HG03575 (cell line): ENCODE data around the gene SORT1.
"Not testable (repeated sequence)": the region's sequence is repeated elsewhere in the genome, so short reads cannot be mapped to it uniquely, and the experiment has no call there.

ENCODE experiments used
- ATAC-seq: cut with Tn5 transposase; IDR thresholded peaks from one replicate; pipeline ENCODE4 v1.9.1; 2021; ENCODE audit not compliant: unreplicated experiment, insufficient number of reproducible peaks, low FRiP score; ENCODE audit errors: extremely low read depth

SORT1 gene

GRCh38 chr1:109385417-109385816 is 12.3 kb downstream of the SORT1 start:
- ATAC-seq = no peak

- ATAC-seq = no peak
Measured at GRCh38 chr1:109383854-109384253, 13.9 kb downstream of the SORT1 start.

GRCh38 chr1:109383087-109383779 is 14.5 kb downstream of the SORT1 start:
- ATAC-seq = no peak

GRCh38 chr1:109381573-109381972 is 16.1 kb downstream of the SORT1 start:
- no peak for ATAC-seq

- ATAC-seq = no peak
Measured at GRCh38 chr1:109379907-109380306, 17.8 kb downstream of the SORT1 start.

- ATAC-seq = no peak
Measured at GRCh38 chr1:109379422-109379821, 18.3 kb downstream of the SORT1 start.

- no peak for ATAC-seq
Measured at GRCh38 chr1:109377698-109378097, 20.0 kb downstream of the SORT1 start.

- not testable (repeated sequence) for ATAC-seq
Measured at GRCh38 chr1:109373696-109374095, 24.0 kb downstream of the SORT1 start.

- ATAC-seq = no peak
Measured at GRCh38 chr1:109373126-109373525, 24.6 kb downstream of the SORT1 start.

GRCh38 chr1:109372281-109372680 is 25.4 kb downstream of the SORT1 start:
- ATAC-seq = no peak

- ATAC-seq = no peak
Measured at GRCh38 chr1:109371341-109371739, 26.4 kb downstream of the SORT1 start.

- no peak for ATAC-seq
Measured at GRCh38 chr1:109370712-109371340, 26.9 kb downstream of the SORT1 start.

- no peak for ATAC-seq
Measured at GRCh38 chr1:109369167-109369746, 28.5 kb downstream of the SORT1 start.

GRCh38 chr1:109368464-109368863 is 29.3 kb downstream of the SORT1 start:
- no peak for ATAC-seq

GRCh38 chr1:109367626-109368025 is 30.1 kb downstream of the SORT1 start:
- ATAC-seq = no peak

GRCh38 chr1:109365642-109366204 is 32.0 kb downstream of the SORT1 start:
- no peak for ATAC-seq

- no peak for ATAC-seq
Measured at GRCh38 chr1:109361649-109362048, 36.1 kb downstream of the SORT1 start.

- ATAC-seq = no peak
Measured at GRCh38 chr1:109361069-109361468, 36.6 kb downstream of the SORT1 start.

- ATAC-seq = no peak
Measured at GRCh38 chr1:109357616-109358015, 40.1 kb downstream of the SORT1 start.

GRCh38 chr1:109356915-109357314 is 40.8 kb downstream of the SORT1 start:
- no peak for ATAC-seq
